A549 (cell line): ENCODE measurements around the gene C11orf21. TPM values are rescaled to one million over a fixed set of nuclear protein-coding genes. Genes with fewer than 3 reads are reported as not detected.

ENCODE experiments used
- ATAC-seq, 2 experiments: fragments of 200-7000 bp in 1 of 2; fragments of >200 bp in 1 of 2; cut with Nextera tagmentation in 1 of 2; cut with Tn5 transposase in 1 of 2; 3 replicates each; pipeline versions ENCODE4 v1.8.0 to v1.9.1; 2018 to 2020; ENCODE audit warnings: mild to moderate bottlenecking in 1 of 2, moderate library complexity in 1 of 2
- CTCF ChIA-PET: fragments of 300-600 bp; sonication (Branson Sonifier 250); formaldehyde crosslinking; extraction: SDS; loops from one replicate; lab custom pipeline; 2021; ENCODE audit warnings: antibody characterized with exemption, inconsistent platforms; lab: Yijun Ruan, JAX
- POLR2A ChIA-PET: fragments of 350-600 bp; formaldehyde crosslinking; extraction: SDS; loops from one replicate; lab custom pipeline; 2021; ENCODE audit warnings: antibody characterized with exemption, inconsistent platforms; lab: Yijun Ruan, JAX
- DNase-seq, 2 experiments: peaks; one replicate each; pipeline versions ENCODE4 v3.0.0 to v3.0.0-alpha.2; 2011 to 2016; ENCODE audit warnings: low read depth in 1 of 2, low spot score in 1 of 2
- FAIRE-seq: peaks from 2 replicates; lab custom pipeline; 2011; peaks lifted over from hg19 to GRCh38; lab: Jason Lieb, UNC
- H3K27ac ChIP-seq, 2 experiments: fragments of >200 bp; sonication (Bioruptor Twin); formaldehyde crosslinking; 3 replicates each; pipeline ENCODE4 v1.5.1; 2016 to 2017
- H3K4me1 ChIP-seq: fragments of >200 bp; sonication (Bioruptor Twin); formaldehyde crosslinking; 3 replicates; pipeline ENCODE4 v1.6.1; 2016
- H3K4me2 ChIP-seq: fragments of >200 bp; sonication (Bioruptor Twin); formaldehyde crosslinking; 3 replicates; pipeline ENCODE4 v1.6.1; 2016
- H3K4me3 ChIP-seq: fragments of >200 bp; sonication (Bioruptor Twin); formaldehyde crosslinking; 3 replicates; pipeline ENCODE4 v1.5.1; 2016
- H3K9me3 ChIP-seq: fragments of >200 bp; sonication (Bioruptor Twin); formaldehyde crosslinking; 3 replicates; pipeline ENCODE4 v1.6.1; 2016
- ATOH8 ChIP-seq: fragments of 250-450 bp; sonication (Bioruptor Pico); IDR thresholded peaks from 2 replicates; pipeline ENCODE4 v1.5.0; 2020; ENCODE audit warnings: low read depth, mild to moderate bottlenecking, moderate library complexity
- BHLHE40 ChIP-seq: IDR thresholded peaks from 2 replicates; pipeline ENCODE4 v1.6.1; 2012; ENCODE audit warnings: low read depth, low read length, inconsistent platforms
- CBX8 ChIP-seq: fragments of 200-600 bp; sonication (generic); IDR thresholded peaks from 2 replicates; pipeline ENCODE4 v1.6.1; 2016
- CHD2 ChIP-seq: fragments of 150-350 bp; IDR thresholded peaks from 2 replicates; pipeline ENCODE4 v1.6.1; 2014; ENCODE audit warnings: low read length; ENCODE audit not compliant: partially characterized antibody
- CHD4 ChIP-seq: fragments of 200-600 bp; sonication (generic); IDR thresholded peaks from 2 replicates; pipeline ENCODE4 v1.6.1; 2016; ENCODE audit warnings: antibody characterized with exemption, mild to moderate bottlenecking, borderline replicate concordance
- E2F6 ChIP-seq: IDR thresholded peaks from 2 replicates; pipeline ENCODE4 v1.6.1; 2012; ENCODE audit warnings: low read depth, borderline replicate concordance
- EHMT2 ChIP-seq: fragments of 200-600 bp; sonication (generic); IDR thresholded peaks from 2 replicates; pipeline ENCODE4 v1.6.1; 2016; ENCODE audit warnings: antibody characterized with exemption, low read depth, mild to moderate bottlenecking, moderate library complexity
- ESRRA ChIP-seq: fragments of 150-350 bp; IDR thresholded peaks from 2 replicates; pipeline ENCODE4 v1.6.1; 2014; ENCODE audit warnings: mild to moderate bottlenecking, low read length, borderline replicate concordance
- FOSL2 ChIP-seq, 2 experiments: fragments of 450-650 bp in 1 of 2; fragments of >200 bp in 1 of 2; sonication (Bioruptor Twin) in 1 of 2; formaldehyde crosslinking; IDR thresholded peaks; 2 replicates each; pipeline versions ENCODE4 v1.5.0 to v1.6.1; 2016 to 2020; ENCODE audit warnings: mild to moderate bottlenecking in 1 of 2, moderate library complexity in 1 of 2
- GATA3 ChIP-seq: IDR thresholded peaks from 2 replicates; pipeline ENCODE4 v1.6.1; 2012; ENCODE audit warnings: borderline replicate concordance
- HDAC2 ChIP-seq: fragments of 200-600 bp; sonication (generic); IDR thresholded peaks from 2 replicates; pipeline ENCODE4 v1.6.1; 2016
- HMGXB4 ChIP-seq: fragments of 250-450 bp; sonication (Bioruptor Pico); IDR thresholded peaks from 2 replicates; pipeline ENCODE4 v1.5.0; 2021; ENCODE audit warnings: mild to moderate bottlenecking, moderate library complexity, borderline replicate concordance
- HOXA7 ChIP-seq: fragments of 250-450 bp; sonication (Bioruptor Pico); IDR thresholded peaks from 2 replicates; pipeline ENCODE4 v1.5.0; 2020; ENCODE audit warnings: mild to moderate bottlenecking, moderate library complexity
- HOXB13 ChIP-seq: fragments of 250-450 bp; sonication (Bioruptor Pico); IDR thresholded peaks from 2 replicates; pipeline ENCODE4 v1.5.0; 2020; ENCODE audit warnings: low read depth, mild to moderate bottlenecking, moderate library complexity
- JUNB ChIP-seq: fragments of >200 bp; sonication (Bioruptor Twin); formaldehyde crosslinking; IDR thresholded peaks from 2 replicates; pipeline ENCODE4 v1.6.1; 2016
- MYC ChIP-seq: IDR thresholded peaks from 2 replicates; pipeline ENCODE4 v1.6.1; 2012; ENCODE audit warnings: mild to moderate bottlenecking, inconsistent platforms, low read length, improper control_type of control experiment, borderline replicate concordance
- NPAS2 ChIP-seq: fragments of 250-450 bp; sonication (Bioruptor Pico); IDR thresholded peaks from 2 replicates; pipeline ENCODE4 v1.8.0; 2022; ENCODE audit warnings: mild to moderate bottlenecking, moderate library complexity, borderline replicate concordance
- PBX3 ChIP-seq: IDR thresholded peaks from 2 replicates; pipeline ENCODE4 v1.6.1; 2012
- RARB ChIP-seq: fragments of 250-450 bp; sonication (Bioruptor Pico); IDR thresholded peaks from 2 replicates; pipeline ENCODE4 v1.8.0; 2021; ENCODE audit warnings: mild to moderate bottlenecking, moderate library complexity
- RCOR1 ChIP-seq: fragments of 150-350 bp; IDR thresholded peaks from 2 replicates; pipeline ENCODE4 v1.6.1; 2014; ENCODE audit warnings: antibody characterized with exemption, low read length, low read depth
- RFX5 ChIP-seq: fragments of 450-650 bp; IDR thresholded peaks from 2 replicates; pipeline ENCODE4 v1.7.1; 2014; ENCODE audit warnings: antibody characterized with exemption, mild to moderate bottlenecking, moderate library complexity
- RNF2 ChIP-seq: fragments of 200-600 bp; sonication (generic); IDR thresholded peaks from 2 replicates; pipeline ENCODE4 v1.6.1; 2016; ENCODE audit warnings: low read depth, mild to moderate bottlenecking, antibody characterized with exemption, moderate library complexity, borderline replicate concordance
- ZNF302 ChIP-seq: fragments of 250-450 bp; sonication (Bioruptor Pico); IDR thresholded peaks from 2 replicates; pipeline ENCODE4 v1.9.0; 2021; ENCODE audit warnings: inconsistent platforms, mild to moderate bottlenecking, moderate library complexity
- WGBS: methylation state at CpG from one replicate; pipeline ENCODE4 v1.1.6; 2017; ENCODE audit errors: missing lambda C conversion rate; 5-methylcytosine and 5-hydroxymethylcytosine counted together
- polyA plus RNA-seq, 4 experiments: library from polyadenylated mRNA; depleted of rRNA in 3 of 4; stranded (reverse); fragments of >200 nt; fragmentation: RNase III in 1 of 4; extraction: RNeasy Plus Mini Kit Qiagen cat#74134 plus additional on column Dnase treatment in 1 of 4; gene quantifications; 2 replicates in 3 of 4; 3 replicates in 1 of 4; pipeline ENCODE4 v1.2.3, GENCODE V29; 2011 to 2017

Gene C11orf21
- polyA plus RNA-seq, 2 of the 4 experiments (the other 2 are of a cell fraction): not detected

- CTCF ChIA-PET: interaction anchor here (0.5 to 30.6 kb wide), 3 partner anchors 12 to 95 kb away, joined by 3 to 903 read pairs (median 63); partner anchors contain the start of gene TSSC4
- no peak overlapping the region for H3K4me3 ChIP-seq
- H3K27ac ChIP-seq: no peak overlapping the region
- no peak for FAIRE-seq
- H3K9me3 ChIP-seq: peaks cover 8% of the 10 kb centered on the region; the same call in 2 of the 3 replicates
- TF ChIP-seq CBX8 (no peak), FOSL2 (IDR thresholded peaks at IDR 0.05) (no peak), FOSL2 (CRISPR knock-in tag; IDR thresholded peaks at IDR 0.05) (no peak)
- H3K4me1 ChIP-seq: peaks cover 4% of the 10 kb centered on the region; the same call in 1 of the 3 replicates
- no peak for ATAC-seq
- POLR2A ChIA-PET: no interaction called here
- 54% methylated on average over 14 of the region's 17 CpGs for WGBS
- H3K4me2 ChIP-seq: no peak overlapping the region
- DNase-seq: no peak
These were observed 15.8 kb upstream of the C11orf21 start for GRCh38 chr11:2317354-2318050.

GRCh38 chr11:2316963-2317244 lies 15.2 kb upstream of the C11orf21 start:
- ATAC-seq (no peak), DNase-seq (no peak)

GRCh38 chr11:2316169-2316962 lies 14.6 kb upstream of the C11orf21 start:
- DNase-seq (no peak), FAIRE-seq (no peak), ATAC-seq (no peak)
- CTCF ChIA-PET: interaction anchor here (8.4 to 30.6 kb wide), 2 partner anchors 11 to 97 kb away, joined by 63 to 903 read pairs; partner anchors contain the start of gene TSSC4
- H3K4me1 ChIP-seq: peaks cover 4% of the 10 kb centered on the region; the same call in 1 of the 3 replicates
- no peak overlapping the region for H3K27ac ChIP-seq
- POLR2A ChIA-PET: no interaction called here
- H3K4me2 ChIP-seq: no peak overlapping the region
- 77% methylated on average over 11 of the region's 23 CpGs for WGBS
- peaks cover 8% of the 10 kb centered on the region; the same call in 2 of the 3 replicates for H3K9me3 ChIP-seq
- no peak overlapping the region for H3K4me3 ChIP-seq
- TF ChIP-seq ZNF302 (CRISPR knock-in tag): no peak
- no peak for TF ChIP-seq RARB (CRISPR knock-in tag)
- TF ChIP-seq JUNB: no peak
- TF ChIP-seq EHMT2: no peak
- no peak for TF ChIP-seq RFX5
- TF ChIP-seq GATA3: no peak
- TF ChIP-seq HMGXB4 (CRISPR knock-in tag): no peak
- TF ChIP-seq RCOR1: no peak
- TF ChIP-seq HOXA7 (CRISPR knock-in tag): no peak
- TF ChIP-seq ATOH8 (CRISPR knock-in tag): no peak
- TF ChIP-seq BHLHE40: no peak
- no peak for TF ChIP-seq NPAS2 (CRISPR knock-in tag)
- no peak for TF ChIP-seq MYC
- TF ChIP-seq RNF2: no peak
- TF ChIP-seq PBX3: no peak
- TF ChIP-seq CHD2: no peak
- TF ChIP-seq CHD4: no peak
- TF ChIP-seq HOXB13 (CRISPR knock-in tag): no peak
- no peak for TF ChIP-seq E2F6
- no peak for TF ChIP-seq HDAC2

More at GRCh38 chr11:2316963-2317244, 15.2 kb upstream of the C11orf21 start:
- FAIRE-seq: no peak
- H3K27ac ChIP-seq: no peak overlapping the region
- ChIA-PET POLR2A (no interaction called here), CTCF (interaction anchor here (8.4 to 30.6 kb wide), 2 partner anchors 11 to 96 kb away, joined by 63 to 903 read pairs; partner anchors contain the start of gene TSSC4)
- H3K4me1 ChIP-seq: peaks cover 4% of the 10 kb centered on the region; the same call in 1 of the 3 replicates
- H3K4me3 ChIP-seq: no peak overlapping the region
- H3K9me3 ChIP-seq: peaks cover 8% of the 10 kb centered on the region; the same call in 2 of the 3 replicates
- TF ChIP-seq ESRRA (no peak), HOXB13 (CRISPR knock-in tag) (no peak)
- 65% methylated on average over 3 of the region's 3 CpGs for WGBS
- H3K4me2 ChIP-seq: no peak overlapping the region
